GM21526 (cell line): ENCODE measurements around the gene APP.
"Not testable (repeated sequence)": the region's sequence is repeated elsewhere in the genome, so short reads cannot be mapped to it uniquely, and the experiment has no call there.

Experiments
- ATAC-seq: cut with Tn5 transposase; IDR thresholded peaks from one replicate; pipeline ENCODE4 v1.9.1; 2021; ENCODE audit warnings: moderate library complexity; ENCODE audit not compliant: unreplicated experiment, low FRiP score

The APP gene

DNA sequence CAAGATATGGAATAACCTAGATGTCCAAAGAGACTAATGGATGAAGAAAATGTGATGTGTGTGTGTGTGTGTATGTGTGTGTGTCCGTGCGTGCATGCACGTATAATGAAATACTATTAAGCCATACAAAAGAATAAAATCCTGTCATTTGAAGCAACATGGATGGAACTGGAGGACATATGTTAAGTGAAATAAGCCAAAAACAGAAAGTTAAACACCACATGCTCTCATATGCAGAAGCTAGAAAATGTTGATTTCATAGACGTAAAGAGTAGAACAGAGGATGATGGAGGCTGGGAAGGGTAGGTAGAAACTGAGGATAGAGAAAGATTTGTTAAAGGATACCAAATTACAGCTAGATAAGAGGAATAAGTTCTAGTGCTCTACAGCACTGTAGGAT is 133.7 kb downstream of the APP start:
- ATAC-seq: no peak

- no peak for ATAC-seq
Observed at GRCh38 chr21:26032263-26032662, 138.3 kb downstream of the APP start.

DNA sequence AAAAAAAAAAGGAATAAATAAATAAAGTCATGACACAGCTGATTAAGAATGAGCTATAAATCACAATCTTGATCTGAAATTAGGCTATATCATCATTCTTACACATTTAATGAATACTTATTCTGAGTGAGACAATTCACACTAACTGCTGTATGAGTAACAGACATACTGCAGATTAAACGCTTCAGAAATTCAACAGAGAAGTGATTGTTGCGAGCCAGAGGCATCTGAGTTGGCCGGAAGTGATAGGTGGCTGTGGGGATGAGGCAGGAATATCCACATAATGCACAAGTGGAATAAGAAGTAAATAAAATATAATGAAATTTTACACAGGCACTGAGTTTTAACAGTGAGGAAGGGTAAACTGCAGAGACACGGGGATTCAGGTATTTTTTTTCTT is 142.4 kb downstream of the APP start:
- no peak for ATAC-seq

GRCh38 chr21:26027696-26028095 is 142.9 kb downstream of the APP start:
- ATAC-seq: no peak

- no peak for ATAC-seq
Observed at GRCh38 chr21:26025536-26026512, 144.7 kb downstream of the APP start.

- ATAC-seq: not testable (repeated sequence)
Observed at GRCh38 chr21:26023406-26023805, 147.2 kb downstream of the APP start.

GRCh38 chr21:26022598-26023337 is 147.8 kb downstream of the APP start:
- ATAC-seq: not testable (repeated sequence)

DNA sequence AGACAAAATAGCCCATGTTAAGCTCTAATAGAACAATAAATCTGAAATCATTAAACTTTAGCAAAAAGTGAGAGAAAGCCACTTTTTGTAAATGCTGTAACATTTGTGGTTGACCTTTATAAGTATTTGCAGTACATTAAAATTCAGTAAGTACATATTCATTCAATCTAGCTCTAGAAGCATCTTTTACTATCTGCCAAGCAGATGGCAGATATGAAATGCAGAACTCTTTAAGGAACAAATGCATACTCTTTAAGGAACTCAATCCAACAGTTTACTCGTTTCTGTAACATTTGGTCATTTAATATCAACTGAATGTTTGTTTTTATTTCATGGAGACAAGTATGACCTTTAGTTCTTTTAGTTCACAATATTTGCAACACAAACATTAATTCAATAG is 150.1 kb downstream of the APP start:
- ATAC-seq: no peak

DNA sequence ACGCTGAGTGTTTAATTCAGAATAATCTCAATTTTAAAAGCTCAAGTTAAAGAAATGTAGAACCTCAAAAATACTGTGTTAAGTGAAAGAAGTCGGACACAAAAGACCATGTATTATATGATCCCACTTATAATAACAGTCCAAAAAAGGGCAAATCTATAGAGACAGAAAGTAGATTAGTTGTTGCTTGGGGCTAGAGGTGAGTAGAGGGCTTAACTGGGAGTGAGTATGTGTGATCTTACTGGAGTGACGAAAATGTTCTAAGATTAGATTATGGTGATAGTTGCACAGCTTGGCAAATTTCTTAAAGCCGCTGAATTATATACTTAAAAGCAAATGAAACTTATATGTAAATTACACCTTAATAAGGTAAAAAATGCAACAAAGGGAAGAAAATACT is 150.5 kb downstream of the APP start:
- no peak for ATAC-seq

DNA sequence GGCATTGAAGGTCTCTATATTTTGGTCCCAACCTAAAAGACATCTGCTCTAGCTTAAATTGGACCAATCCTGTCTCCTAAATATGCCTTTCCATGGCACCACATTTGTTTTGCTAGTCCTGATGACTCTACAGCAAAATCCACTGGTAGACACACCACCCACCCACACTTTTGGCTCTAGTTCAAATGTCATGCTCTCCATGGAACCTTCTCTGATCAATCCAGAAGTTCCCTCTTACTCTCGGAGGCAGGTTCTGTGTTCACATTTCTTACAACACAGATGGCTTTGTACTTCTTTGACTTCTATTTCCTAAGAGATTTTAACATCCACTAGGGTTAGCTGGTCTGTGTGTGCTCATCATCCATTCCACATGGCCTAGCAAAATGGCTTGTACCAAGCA is 151.3 kb downstream of the APP start:
- ATAC-seq: no peak

DNA sequence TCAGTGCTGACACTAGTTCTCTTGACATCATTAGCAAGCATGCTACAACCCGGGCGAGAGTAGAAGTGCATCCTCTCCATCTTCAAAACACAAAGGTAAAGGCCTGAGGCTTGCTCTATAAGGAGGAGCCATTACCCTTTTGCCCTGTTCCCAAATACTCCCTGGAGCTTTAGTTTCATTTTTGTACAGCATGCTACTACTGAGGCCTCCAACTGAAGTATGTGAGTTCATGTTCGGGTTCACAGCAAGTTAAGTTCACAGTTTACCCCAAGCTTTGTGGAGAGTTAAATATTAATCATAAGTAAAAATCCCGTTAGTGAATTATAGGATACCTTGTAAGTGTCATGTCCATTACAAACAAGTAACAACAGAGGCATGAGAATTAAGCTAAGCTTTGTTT is 156.6 kb downstream of the APP start:
- no peak for ATAC-seq

DNA sequence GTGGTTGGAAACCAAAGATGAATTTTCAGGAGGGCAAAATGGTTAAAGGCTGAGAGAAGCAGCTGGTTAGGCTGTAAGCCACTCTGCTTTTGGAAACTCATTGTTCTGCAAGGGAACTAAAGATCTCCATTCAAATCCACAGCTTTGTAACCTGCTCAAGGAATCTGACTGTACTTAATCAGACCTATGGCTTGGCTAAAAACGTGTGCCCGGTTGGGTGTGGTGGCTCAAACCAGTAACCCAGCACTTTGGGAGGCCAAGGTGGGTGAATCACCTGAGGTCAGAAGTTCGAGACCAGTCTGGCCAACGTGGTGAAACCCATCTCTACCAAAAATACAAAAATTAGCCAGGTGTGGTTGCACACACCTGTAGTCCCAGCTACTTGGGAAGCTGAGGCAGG is 158.1 kb downstream of the APP start:
- ATAC-seq: not testable (repeated sequence)

- ATAC-seq: no peak
Observed at GRCh38 chr21:26011292-26011940, 159.2 kb downstream of the APP start.

- ATAC-seq: no peak
Observed at GRCh38 chr21:26007951-26008498, 162.5 kb downstream of the APP start.

DNA sequence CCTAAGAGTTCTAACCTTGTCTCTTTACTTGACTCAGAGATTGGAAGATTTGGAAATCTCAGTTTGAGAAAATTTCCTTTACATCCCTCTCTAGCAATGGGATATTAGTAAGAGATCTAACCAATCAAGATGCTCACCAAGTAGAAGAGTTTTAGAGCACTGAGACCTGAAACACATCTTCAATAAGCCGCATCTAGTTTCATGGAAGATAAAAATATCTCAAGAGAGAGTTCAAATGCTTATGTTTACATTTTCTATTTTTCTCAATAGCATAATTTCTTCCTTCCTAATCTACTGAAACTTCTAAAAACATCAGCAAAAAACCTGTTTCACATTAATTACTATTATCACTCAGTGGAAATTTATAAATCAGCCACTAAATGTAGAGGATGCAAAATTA is 165.1 kb downstream of the APP start:
- ATAC-seq: no peak

GRCh38 chr21:26003404-26003803 is 167.2 kb downstream of the APP start:
- no peak for ATAC-seq

DNA sequence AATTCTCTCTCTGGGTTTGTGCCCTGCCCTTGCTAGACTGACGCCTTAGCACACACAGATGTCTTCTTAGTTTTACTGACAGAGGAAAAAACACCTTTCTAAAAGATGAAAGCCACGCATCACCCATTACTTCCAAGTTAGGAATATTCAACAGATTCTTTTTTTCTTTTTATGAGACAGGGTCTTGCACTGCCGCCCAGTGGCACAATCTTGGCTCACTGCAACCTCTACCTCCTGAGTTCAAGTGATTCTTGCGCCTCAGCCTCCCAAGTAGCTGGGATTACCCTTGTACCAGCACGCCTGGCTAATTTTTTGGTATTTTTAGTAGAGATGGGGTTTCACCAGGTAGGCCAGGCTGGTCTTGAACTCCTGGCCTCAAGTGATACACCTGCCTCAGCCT is 169.2 kb downstream of the APP start:
- no peak for ATAC-seq

- ATAC-seq: no peak
Observed at GRCh38 chr21:25999921-26000582, 170.5 kb downstream of the APP start.

DNA sequence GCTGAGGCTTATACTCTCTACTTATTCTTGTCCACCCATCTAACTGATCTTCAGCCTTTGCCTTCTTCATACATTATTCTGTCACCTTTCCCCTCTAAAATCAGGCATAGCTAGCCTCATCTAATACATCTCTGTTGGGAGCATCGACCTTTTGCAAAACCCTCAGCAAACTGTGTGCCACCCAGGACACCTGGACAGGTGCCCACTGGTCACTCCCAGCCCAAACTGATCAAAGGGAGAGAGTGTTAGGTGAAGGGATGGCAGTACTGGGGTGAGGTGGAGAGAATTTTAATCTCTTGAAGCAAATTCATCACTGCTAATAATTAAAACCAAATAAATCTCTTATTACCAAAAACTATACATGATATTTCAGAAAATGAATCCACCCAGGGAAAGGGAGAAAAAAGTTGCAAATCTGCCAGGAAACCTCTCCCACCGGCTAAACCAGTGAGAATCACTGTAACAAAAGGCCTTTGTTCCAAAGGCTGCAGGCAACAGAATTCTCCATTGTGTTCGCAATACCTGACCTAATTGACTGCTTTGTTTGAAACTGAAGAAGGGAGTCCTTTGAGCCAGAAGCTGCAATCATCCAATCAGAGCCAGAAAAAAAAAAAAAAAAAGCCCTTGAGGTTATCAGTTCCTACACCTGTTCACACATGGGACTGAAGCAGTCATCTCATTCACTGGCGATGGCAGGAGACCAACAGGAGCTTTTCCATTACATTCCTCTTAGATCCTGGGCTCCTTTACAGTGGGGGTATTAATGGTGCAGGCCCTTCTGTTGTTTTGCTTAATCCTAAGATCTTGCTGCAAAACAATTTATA is 172.6 kb downstream of the APP start:
- ATAC-seq: no peak

DNA sequence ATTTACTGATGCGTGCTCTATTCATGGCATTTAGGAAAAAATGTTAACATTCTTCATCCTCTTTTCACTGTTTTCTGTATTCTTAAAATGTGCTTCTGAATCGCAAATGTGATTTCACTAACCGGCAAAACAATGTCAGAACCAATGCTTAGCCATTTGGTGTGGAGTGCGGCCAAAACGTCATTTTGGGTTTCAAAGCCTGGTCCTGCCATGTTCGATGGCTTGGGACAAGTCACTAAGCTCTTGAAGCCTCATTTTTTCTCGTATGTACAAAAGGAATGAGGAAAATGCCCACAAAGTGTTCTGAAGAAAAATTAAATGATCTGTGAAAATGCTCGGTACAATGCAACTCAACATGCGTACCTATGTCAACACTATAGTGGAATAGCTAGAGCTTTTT is 175.3 kb downstream of the APP start:
- no peak for ATAC-seq
